Gastrocnemius medialis (tissue), 4 donors: ENCODE measurements around the gene GJD2. TPM values are rescaled to one million over a fixed set of nuclear protein-coding genes. Genes with fewer than 3 reads are reported as not detected.

Experiments
- ATAC-seq, 2 donors: fragments of 150-250 bp; one replicate each; pipeline ENCODE4 v1.9.1; 2016
- DNase-seq, 2 donors: peaks; one replicate each; pipeline ENCODE4 v3.0.0-alpha.2; 2019
- H3K27ac ChIP-seq, 4 donors: fragments of 200-600 bp; sonication (generic); 1 replicate in 1 of 4; 2 replicates in 3 of 4; pipeline ENCODE4 v1.5.1; 2016 to 2018; ENCODE audit warnings: mild to moderate bottlenecking in 2 of 4, moderate library complexity in 1 of 4
- H3K27me3 ChIP-seq, 3 donors: fragments of 200-600 bp; sonication (generic) in 2 of 3; 1 replicate in 1 of 3; 2 replicates in 2 of 3; pipeline versions ENCODE4 v1.5.1 to v1.6.0; 2016 to 2019; ENCODE audit warnings: mild to moderate bottlenecking in 1 of 3, moderate library complexity in 1 of 3
- H3K36me3 ChIP-seq, 2 donors: fragments of 200-600 bp; sonication (generic) in 1 of 2; one replicate each; pipeline ENCODE4 v1.5.1; 2017 to 2018
- H3K4me1 ChIP-seq, 2 donors: fragments of 200-600 bp; sonication (generic) in 1 of 2; one replicate each; pipeline ENCODE4 v1.5.1; 2016 to 2017; ENCODE audit warnings: mild to moderate bottlenecking in 2 of 2
- H3K4me3 ChIP-seq, 4 donors: fragments of 200-600 bp; sonication (generic) in 3 of 4; 1 replicate in 1 of 4; 2 replicates in 3 of 4; pipeline ENCODE4 v1.5.1; 2016 to 2019; ENCODE audit warnings: mild to moderate bottlenecking in 2 of 4
- H3K9me3 ChIP-seq, 3 donors: fragments of 200-600 bp; sonication (generic) in 2 of 3; 1 replicate in 1 of 3; 2 replicates in 2 of 3; pipeline ENCODE4 v1.5.1; 2016 to 2019
- POLR2A ChIP-seq, 2 donors: fragments of 450-650 bp; IDR thresholded peaks; one replicate each; pipeline ENCODE4 v1.6.1; 2017; ENCODE audit warnings: antibody characterized with exemption in 2 of 2, mild to moderate bottlenecking in 2 of 2, moderate library complexity in 2 of 2
- in situ Hi-C, 4 donors: fragments of 200-750 bp; cut with MboI; loops; one replicate each; pipeline versions ENCODE4 v1.15.0 to v1.8.0; 2017; ENCODE audit warnings: low sequenced_read_pairs in 4 of 4
- intact Hi-C: fragments of 100-400 bp; cut with DNase I; formaldehyde crosslinking; loops from one replicate; pipeline ENCODE4 v1.15.1; 2023; ENCODE audit warnings: low total_unique reads
- total RNA-seq, 4 donors: library from RNA; depleted of rRNA; stranded (reverse); fragments of >200 nt; gene quantifications; one replicate each; pipeline versions ENCODE4 v1.1.0 to v1.2.3, GENCODE V29; 2016
- TF ChIP-seq, protein P1 (sequence below), 5 experiments: fragments of 450-650 bp in 3 of 5; fragments of 200-600 bp in 2 of 5; sonication (generic) in 2 of 5; IDR thresholded peaks in 4 of 5; conservative IDR thresholded peaks in 1 of 5; 1 replicate in 4 of 5; 2 replicates in 1 of 5; pipeline ENCODE4 v1.5.1; 2016 to 2019; ENCODE audit warnings: antibody characterized with exemption in 5 of 5, mild to moderate bottlenecking in 3 of 5, moderate library complexity in 3 of 5

GJD2 gene
- total RNA-seq, 4 donors from 2014 or later = not detected

DNA sequence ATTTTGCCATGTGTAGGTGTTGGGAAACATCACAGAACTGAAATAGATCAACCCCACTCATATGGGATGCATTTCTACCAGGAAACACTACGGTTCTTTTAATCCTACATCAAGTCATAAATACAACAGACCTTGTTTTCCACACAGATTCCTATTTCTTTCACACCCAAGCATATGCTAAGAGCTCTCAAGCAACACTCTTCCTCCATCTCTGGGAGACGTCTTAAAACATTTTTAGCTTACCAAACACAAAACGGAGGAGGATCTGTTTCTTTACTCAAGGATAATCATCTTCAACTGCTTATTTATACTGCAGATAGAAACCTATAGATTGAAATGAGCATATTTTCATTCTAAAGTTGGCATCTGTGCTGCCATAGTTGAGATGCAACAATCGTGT is 5.1 kb downstream of the GJD2 start:
- Histone ChIP-seq H3K27me3 (peaks cover 20 to 24% (median 21%) of the 10 kb centered on the region in 3 donors), H3K36me3 (no peaks in the 10 kb centered on the region), H3K4me3 (no peak overlapping the region), H3K9me3 (no peaks in the 10 kb centered on the region), H3K4me1 (peaks cover 0 to 3% of the 10 kb centered on the region in 2 donors), H3K27ac (no peak overlapping the region)
- in situ Hi-C loops = no loop called here
- TF ChIP-seq, protein P1, sequence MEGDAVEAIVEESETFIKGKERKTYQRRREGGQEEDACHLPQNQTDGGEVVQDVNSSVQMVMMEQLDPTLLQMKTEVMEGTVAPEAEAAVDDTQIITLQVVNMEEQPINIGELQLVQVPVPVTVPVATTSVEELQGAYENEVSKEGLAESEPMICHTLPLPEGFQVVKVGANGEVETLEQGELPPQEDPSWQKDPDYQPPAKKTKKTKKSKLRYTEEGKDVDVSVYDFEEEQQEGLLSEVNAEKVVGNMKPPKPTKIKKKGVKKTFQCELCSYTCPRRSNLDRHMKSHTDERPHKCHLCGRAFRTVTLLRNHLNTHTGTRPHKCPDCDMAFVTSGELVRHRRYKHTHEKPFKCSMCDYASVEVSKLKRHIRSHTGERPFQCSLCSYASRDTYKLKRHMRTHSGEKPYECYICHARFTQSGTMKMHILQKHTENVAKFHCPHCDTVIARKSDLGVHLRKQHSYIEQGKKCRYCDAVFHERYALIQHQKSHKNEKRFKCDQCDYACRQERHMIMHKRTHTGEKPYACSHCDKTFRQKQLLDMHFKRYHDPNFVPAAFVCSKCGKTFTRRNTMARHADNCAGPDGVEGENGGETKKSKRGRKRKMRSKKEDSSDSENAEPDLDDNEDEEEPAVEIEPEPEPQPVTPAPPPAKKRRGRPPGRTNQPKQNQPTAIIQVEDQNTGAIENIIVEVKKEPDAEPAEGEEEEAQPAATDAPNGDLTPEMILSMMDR (IDR thresholded peaks at IDR 0.05 in 4 of 5, conservative IDR thresholded peaks at IDR 0.05 in 1 of 5) = no peak
- TF ChIP-seq POLR2A (IDR thresholded peaks at IDR 0.05) = no peak
- intact Hi-C loops = no loop called here
- ATAC-seq (no peak), DNase-seq (no peak)

DNA sequence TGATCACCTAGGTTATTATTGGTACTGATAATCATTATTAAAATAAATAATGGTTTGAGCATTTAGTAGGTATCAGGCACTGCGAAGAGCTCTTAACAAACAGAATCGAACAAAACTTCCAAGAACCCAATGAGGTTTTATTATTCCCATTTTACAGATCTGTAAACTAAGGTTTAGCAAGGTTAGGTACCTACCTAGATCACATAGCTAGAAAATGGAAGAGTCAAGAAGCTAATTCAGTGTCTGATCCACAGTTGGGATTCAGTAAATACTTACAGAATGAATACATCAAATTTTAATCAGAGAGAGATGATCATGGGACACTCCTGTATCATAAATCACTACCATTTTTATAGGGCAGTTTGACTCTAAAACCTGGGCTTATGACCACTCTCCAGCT is 15.5 kb downstream of the GJD2 start:
- ATAC-seq (no peak), DNase-seq (no peak)
- TF ChIP-seq, protein P1 (IDR thresholded peaks at IDR 0.05 in 4 of 5, conservative IDR thresholded peaks at IDR 0.05 in 1 of 5) = no peak
- no peak for TF ChIP-seq POLR2A (IDR thresholded peaks at IDR 0.05)
- Histone ChIP-seq H3K36me3 (no peaks in the 10 kb centered on the region), H3K4me1 (peaks cover 0 to 5% of the 10 kb centered on the region in 2 donors), H3K27me3 (no peaks in the 10 kb centered on the region), H3K27ac (no peak overlapping the region), H3K4me3 (no peak overlapping the region), H3K9me3 (no peaks in the 10 kb centered on the region)
- intact Hi-C loops (no loop called here), in situ Hi-C loops (no loop called here)

DNA sequence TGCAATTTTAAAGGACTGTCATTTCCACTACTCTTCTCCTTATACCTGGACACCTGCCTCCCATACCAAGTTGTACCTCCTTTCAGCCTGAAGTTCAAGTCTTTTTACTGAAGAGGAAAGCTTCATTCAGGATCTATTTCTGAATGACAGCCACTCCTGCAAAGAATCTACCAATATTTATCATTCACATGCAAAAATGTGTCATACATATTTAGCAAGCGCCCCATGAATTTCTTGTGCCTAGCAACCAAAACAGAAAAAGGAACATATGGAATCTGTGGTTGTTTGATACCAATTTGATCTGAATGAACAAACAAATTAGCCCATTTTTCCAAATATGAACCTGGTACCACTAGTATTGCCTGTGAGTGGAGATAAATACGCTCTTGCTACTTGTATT is 16.8 kb downstream of the GJD2 start:
- no peak for TF ChIP-seq POLR2A (IDR thresholded peaks at IDR 0.05)
- TF ChIP-seq, protein P1 (IDR thresholded peaks at IDR 0.05 in 4 of 5, conservative IDR thresholded peaks at IDR 0.05 in 1 of 5) = no peak
- H3K4me1 ChIP-seq = peaks cover 0 to 5% of the 10 kb centered on the region in 2 donors
- H3K36me3 ChIP-seq = no peaks in the 10 kb centered on the region
- no peaks in the 10 kb centered on the region for H3K27me3 ChIP-seq
- H3K27ac ChIP-seq = no peak overlapping the region
- H3K4me3 ChIP-seq = no peak overlapping the region
- intact Hi-C loops = no loop called here
- ATAC-seq (no peak), DNase-seq (no peak)
- in situ Hi-C loops = no loop called here
- H3K9me3 ChIP-seq = no peaks in the 10 kb centered on the region

DNA sequence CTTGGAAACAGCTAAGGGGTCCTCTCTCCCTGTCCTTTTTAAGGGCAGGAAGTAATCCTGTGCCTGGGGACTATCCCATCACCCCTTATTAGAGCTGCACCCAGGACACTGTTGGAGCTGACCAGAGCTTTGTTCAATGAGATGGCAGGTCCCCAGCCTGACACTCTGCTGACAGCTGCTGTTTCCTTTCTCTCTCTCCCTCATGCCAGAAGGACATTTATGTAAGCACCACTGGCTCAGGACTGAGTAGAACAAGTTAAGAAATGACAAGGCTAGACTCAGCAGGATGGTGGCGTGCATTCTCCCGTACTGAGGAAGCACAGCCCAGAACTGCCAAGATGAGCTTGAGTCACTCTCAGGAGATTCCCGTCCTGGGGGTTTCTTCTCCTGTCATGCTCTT is 17.3 kb downstream of the GJD2 start:
- Histone ChIP-seq H3K27ac (no peak overlapping the region), H3K4me3 (no peak overlapping the region), H3K4me1 (peaks cover 0 to 5% of the 10 kb centered on the region in 2 donors), H3K36me3 (no peaks in the 10 kb centered on the region), H3K27me3 (no peaks in the 10 kb centered on the region), H3K9me3 (no peaks in the 10 kb centered on the region)
- peak; percentile 78 to 89 for ATAC-seq
- DNase-seq = peak in 1 of 2 donors; percentile 22
- TF ChIP-seq, protein P1 (IDR thresholded peaks at IDR 0.05 in 4 of 5, conservative IDR thresholded peaks at IDR 0.05 in 1 of 5) = no peak
- TF ChIP-seq POLR2A (IDR thresholded peaks at IDR 0.05) = no peak
- intact Hi-C loops (no loop called here), in situ Hi-C loops (no loop called here)

DNA sequence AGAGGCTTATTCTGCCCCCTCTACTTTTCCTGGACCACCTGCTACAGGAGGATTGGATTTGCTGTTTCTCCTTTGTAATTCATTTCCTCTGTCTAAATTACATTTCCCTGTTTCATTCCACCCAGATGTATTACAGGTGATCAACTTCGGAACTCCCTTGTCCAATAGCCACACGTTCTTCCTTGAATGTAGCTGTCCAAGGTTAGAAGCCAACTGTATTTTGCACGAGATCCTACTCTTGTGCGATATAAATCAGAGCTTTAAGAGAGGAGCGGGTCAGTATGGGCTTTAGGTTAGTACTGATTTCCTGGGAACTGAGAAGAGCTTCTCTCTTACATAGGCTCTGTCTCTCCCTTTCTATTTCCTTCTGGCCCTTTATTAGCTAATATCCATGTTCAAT is 20.5 kb downstream of the GJD2 start:
- ATAC-seq (no peak), DNase-seq (no peak)
- H3K4me3 ChIP-seq = no peak overlapping the region
- no peaks in the 10 kb centered on the region for H3K9me3 ChIP-seq
- TF ChIP-seq POLR2A (IDR thresholded peaks at IDR 0.05) = no peak
- TF ChIP-seq, protein P1 (IDR thresholded peaks at IDR 0.05 in 4 of 5, conservative IDR thresholded peaks at IDR 0.05 in 1 of 5) = no peak
- intact Hi-C loops = no loop called here
- no peaks in the 10 kb centered on the region for H3K36me3 ChIP-seq
- peaks cover 0 to 5% of the 10 kb centered on the region in 2 donors for H3K4me1 ChIP-seq
- H3K27me3 ChIP-seq = no peaks in the 10 kb centered on the region
- in situ Hi-C loops = no loop called here
- H3K27ac ChIP-seq = no peak overlapping the region
